SK-N-SH (cell line): Measurements from ENCODE around the gene CIAO2A. TPM values are rescaled to one million over a fixed set of nuclear protein-coding genes. Genes with fewer than 3 reads are reported as not detected.

ENCODE experiments used
- CTCF ChIA-PET: fragments of 300-600, 350-600 bp; formaldehyde crosslinking; extraction: SDS; loops from one replicate; lab custom pipeline; 2021; lab: Yijun Ruan, JAX
- POLR2A ChIA-PET: fragments of 350-600 bp; sonication (Branson Sonifier 250); formaldehyde crosslinking; extraction: SDS; loops from one replicate; lab custom pipeline; 2020; ENCODE audit warnings: antibody characterized with exemption, inconsistent platforms; lab: Yijun Ruan, JAX
- DNase-seq: peaks from one replicate; pipeline ENCODE4 v3.0.0; 2012
- H2AFZ ChIP-seq: fragments of 200-600 bp; sonication (generic); 2 replicates; pipeline ENCODE4 v1.8.1; 2016; ENCODE audit warnings: antibody characterized with exemption, mild to moderate bottlenecking, low read depth
- H3F3A ChIP-seq: fragments of 200-600 bp; sonication (generic); replicated peaks from 2 replicates; pipeline ENCODE3; 2016; ENCODE audit warnings: antibody characterized with exemption, mild to moderate bottlenecking; ENCODE audit not compliant: insufficient read depth
- H3K27ac ChIP-seq, 2 experiments: fragments of 200-500 bp in 1 of 2; fragments of 200-600 bp in 1 of 2; sonication (Bioruptor generic) in 1 of 2; sonication (generic), shearing (Covaris generic) in 1 of 2; 2 replicates each; pipeline versions ENCODE4 v1.5.1 to v1.6.1; 2014 to 2016; ENCODE audit warnings: low read depth in 2 of 2, inconsistent platforms in 1 of 2, low read length in 1 of 2, mild to moderate bottlenecking in 1 of 2, mixed read lengths in 1 of 2
- H3K27me3 ChIP-seq: fragments of 200-600 bp; sonication (generic), shearing (Covaris generic); 2 replicates; pipeline ENCODE4 v1.6.1; 2016; ENCODE audit warnings: mixed run types; ENCODE audit not compliant: insufficient read depth
- H3K36me3 ChIP-seq, 2 experiments: fragments of 200-500 bp in 1 of 2; fragments of 200-600 bp in 1 of 2; sonication (Bioruptor generic) in 1 of 2; sonication (generic) in 1 of 2; replicated peaks in 1 of 2; 2 replicates each; pipeline versions ENCODE3 to v1.5.1; 2014 to 2016; ENCODE audit warnings: low read length in 1 of 2, mild to moderate bottlenecking in 1 of 2; ENCODE audit not compliant: insufficient read depth in 2 of 2, control insufficient read depth in 1 of 2
- H3K4me1 ChIP-seq, 2 experiments: fragments of 200-500 bp in 1 of 2; fragments of 200-600 bp in 1 of 2; sonication (Bioruptor generic) in 1 of 2; sonication (generic), shearing (Covaris generic) in 1 of 2; 2 replicates each; pipeline versions ENCODE4 v1.5.1 to v1.6.1; 2014 to 2016; ENCODE audit warnings: low read depth in 1 of 2, low read length in 1 of 2, mixed run types in 1 of 2; ENCODE audit not compliant: insufficient read depth in 2 of 2, control insufficient read depth in 1 of 2
- H3K4me2 ChIP-seq: fragments of 200-600 bp; sonication (generic), shearing (Covaris generic); 2 replicates; pipeline ENCODE4 v1.6.1; 2017; ENCODE audit warnings: mixed run types
- H3K4me3 ChIP-seq, 2 experiments: fragments of 200-500 bp in 1 of 2; fragments of 200-600 bp in 1 of 2; sonication (Bioruptor generic) in 1 of 2; sonication (generic), shearing (Covaris generic) in 1 of 2; 2 replicates each; pipeline versions ENCODE4 v1.5.1 to v1.8.1; 2014 to 2016; ENCODE audit warnings: low read depth in 2 of 2, inconsistent platforms in 1 of 2, low read length in 1 of 2, mild to moderate bottlenecking in 1 of 2, mixed read lengths in 1 of 2, moderate library complexity in 1 of 2
- H3K79me2 ChIP-seq: fragments of 200-600 bp; sonication (generic); 2 replicates; pipeline ENCODE4 v1.8.1; 2017; ENCODE audit warnings: mild to moderate bottlenecking; ENCODE audit not compliant: insufficient read depth
- H3K9ac ChIP-seq: fragments of 200-600 bp; sonication (generic); 2 replicates; pipeline ENCODE4 v1.6.1; 2017; ENCODE audit warnings: mixed run types
- H3K9me2 ChIP-seq: fragments of 200-600 bp; sonication (generic); 2 replicates; pipeline ENCODE4 v1.6.1; 2017; ENCODE audit warnings: mixed run types
- H3K9me3 ChIP-seq: fragments of 200-600 bp; sonication (generic); 2 replicates; pipeline ENCODE4 v1.6.1; 2017; ENCODE audit warnings: mixed run types, mild to moderate bottlenecking, moderate library complexity
- H4K20me1 ChIP-seq: fragments of 200-600 bp; sonication (generic); 2 replicates; pipeline ENCODE4 v1.6.1; 2017; ENCODE audit warnings: mild to moderate bottlenecking, mixed run types; ENCODE audit not compliant: insufficient read depth
- FOXJ3 ChIP-seq: sonication (generic); formaldehyde crosslinking; IDR thresholded peaks from 2 replicates; pipeline ENCODE4 v1.5.1; 2020; ENCODE audit warnings: mild to moderate bottlenecking, missing genetic modification reagents
- GABPA ChIP-seq: IDR thresholded peaks from 2 replicates; pipeline ENCODE4 v1.4.0; 2012; ENCODE audit warnings: low read depth, mild to moderate bottlenecking
- JUND ChIP-seq: IDR thresholded peaks from 2 replicates; pipeline ENCODE4 v1.4.0; 2012
- MEF2A ChIP-seq: IDR thresholded peaks from 2 replicates; pipeline ENCODE4 v1.4.0; 2012; ENCODE audit warnings: low read depth, borderline replicate concordance
- NFIC ChIP-seq: IDR thresholded peaks from 2 replicates; pipeline ENCODE4 v1.4.0; 2012; ENCODE audit warnings: borderline replicate concordance
- NRF1 ChIP-seq: IDR thresholded peaks from 2 replicates; pipeline ENCODE4 v1.6.1; 2012; ENCODE audit warnings: low read depth, mild to moderate bottlenecking, low read length
- POLR2AphosphoS5 ChIP-seq: IDR thresholded peaks from 2 replicates; pipeline ENCODE4 v1.6.1; 2012; ENCODE audit warnings: low read depth, low read length
- RCOR1 ChIP-seq: fragments of 150-350 bp; IDR thresholded peaks from 2 replicates; pipeline ENCODE4 v1.6.1; 2017; ENCODE audit warnings: antibody characterized with exemption, low read length
- RFX5 ChIP-seq: IDR thresholded peaks from 2 replicates; pipeline ENCODE4 v1.6.1; 2012; ENCODE audit warnings: mild to moderate bottlenecking, improper control_type of control experiment, low read length
- TEAD4 ChIP-seq: IDR thresholded peaks from 2 replicates; pipeline ENCODE4 v1.4.0; 2012; ENCODE audit warnings: mild to moderate bottlenecking, borderline replicate concordance; ENCODE audit not compliant: insufficient read depth
- WGBS: methylation state at CpG from one replicate; pipeline ENCODE4 v1.1.6; 2017; ENCODE audit warnings: low lambda C conversion rate; 5-methylcytosine and 5-hydroxymethylcytosine counted together
- polyA plus RNA-seq, 3 experiments: library from polyadenylated mRNA; depleted of rRNA; stranded (reverse); fragments of >200 nt; gene quantifications; 2 replicates each; pipeline ENCODE4 v1.2.3, GENCODE V29; 2012
- TF ChIP-seq, protein P1 (sequence below): IDR thresholded peaks from 2 replicates; pipeline ENCODE4; 2012
- TF ChIP-seq, protein P2 (sequence below): IDR thresholded peaks from 2 replicates; pipeline ENCODE4 v1.6.1; 2012; ENCODE audit warnings: mild to moderate bottlenecking, low read depth, low read length, moderate library complexity
- TF ChIP-seq, protein P3 (sequence below): fragments of 200-600 bp; sonication (generic); IDR thresholded peaks from 2 replicates; pipeline ENCODE4 v1.6.1; 2017; ENCODE audit warnings: antibody characterized with exemption, mild to moderate bottlenecking, moderate library complexity
- TF ChIP-seq, protein P4 (sequence below): fragments of 150-350 bp; IDR thresholded peaks from 2 replicates; pipeline ENCODE4 v1.6.1; 2016; ENCODE audit warnings: mild to moderate bottlenecking, low read depth, low read length
- TF ChIP-seq, protein P5 (sequence below): IDR thresholded peaks from 2 replicates; pipeline ENCODE4 v1.4.0; 2012; ENCODE audit warnings: low read depth, borderline replicate concordance
- TF ChIP-seq, protein P6 (sequence below): IDR thresholded peaks from 2 replicates; pipeline ENCODE4 v1.4.0; 2012; ENCODE audit warnings: low read depth, borderline replicate concordance

CIAO2A gene
- polyA plus RNA-seq, 1 of the 3 experiments (the other 2 are of a cell fraction), result 65.3 TPM

DNA sequence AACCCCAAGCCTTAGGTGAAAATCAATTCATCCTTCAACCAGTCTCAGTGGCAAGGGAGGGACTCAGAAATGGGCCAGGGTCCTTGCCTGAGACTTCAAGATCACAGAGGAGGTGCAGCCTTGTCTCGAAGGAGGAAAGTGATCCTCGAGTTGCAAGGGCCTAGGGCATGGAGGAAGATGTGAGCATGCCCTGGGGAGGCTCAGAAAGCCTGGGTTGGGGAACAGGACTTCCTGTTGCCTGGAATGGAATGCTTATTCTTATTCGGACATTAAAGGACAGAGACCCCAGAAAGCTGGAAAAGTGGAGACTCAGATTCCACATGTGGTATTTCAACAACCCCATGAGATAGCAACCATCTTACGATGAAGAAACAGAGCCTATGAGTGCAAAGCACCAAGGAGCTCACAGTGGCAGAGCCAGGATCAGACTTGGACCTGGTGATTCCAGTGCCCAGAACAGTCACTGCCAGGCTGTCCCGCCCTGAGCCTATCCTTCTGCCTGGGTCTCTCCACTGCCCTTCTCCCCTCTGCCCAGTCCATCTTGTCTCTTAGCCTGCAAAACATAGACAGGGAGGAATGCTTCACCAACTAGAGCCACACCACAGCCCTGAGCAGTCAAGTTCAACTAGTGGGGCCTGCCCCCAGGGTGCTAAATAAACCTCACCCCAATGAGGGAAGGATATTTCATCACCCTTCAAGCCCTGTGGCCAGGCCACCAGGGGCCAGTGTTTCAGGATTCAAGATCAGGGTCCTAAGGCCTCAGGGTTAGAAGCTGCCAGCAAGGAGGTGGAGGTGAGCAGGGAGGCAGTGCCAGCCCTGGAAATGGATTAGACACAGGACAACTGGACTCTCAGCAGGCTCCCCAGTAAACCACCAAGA lies 69.2 kb downstream of the CIAO2A start:
- Histone ChIP-seq H3F3A (peaks cover 4% of the 10 kb centered on the region), H3K27ac (no peak overlapping the region), H3K9me2 (no peaks in the 10 kb centered on the region), H3K4me3 (no peak overlapping the region), H2AFZ (no peak overlapping the region), H3K36me3 (no peaks in the 10 kb centered on the region), H3K79me2 (no peaks in the 10 kb centered on the region), H3K4me2 (no peak overlapping the region), H4K20me1 (no peaks in the 10 kb centered on the region), H3K4me1 (no peaks in the 10 kb centered on the region; a peak in 1 of 4 replicates), H3K9ac (no peak overlapping the region), H3K9me3 (no peaks in the 10 kb centered on the region), H3K27me3 (no peaks in the 10 kb centered on the region)
- 56% methylated on average over 5 of the region's 5 CpGs for WGBS
- no peak for DNase-seq
- TF ChIP-seq FOXJ3 (CRISPR knock-in tag), result no peak
- TF ChIP-seq NFIC, result no peak
- TF ChIP-seq, protein P1, sequence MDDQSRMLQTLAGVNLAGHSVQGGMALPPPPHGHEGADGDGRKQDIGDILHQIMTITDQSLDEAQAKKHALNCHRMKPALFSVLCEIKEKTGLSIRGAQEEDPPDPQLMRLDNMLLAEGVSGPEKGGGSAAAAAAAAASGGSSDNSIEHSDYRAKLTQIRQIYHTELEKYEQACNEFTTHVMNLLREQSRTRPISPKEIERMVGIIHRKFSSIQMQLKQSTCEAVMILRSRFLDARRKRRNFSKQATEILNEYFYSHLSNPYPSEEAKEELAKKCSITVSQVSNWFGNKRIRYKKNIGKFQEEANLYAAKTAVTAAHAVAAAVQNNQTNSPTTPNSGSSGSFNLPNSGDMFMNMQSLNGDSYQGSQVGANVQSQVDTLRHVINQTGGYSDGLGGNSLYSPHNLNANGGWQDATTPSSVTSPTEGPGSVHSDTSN, result no peak
- TF ChIP-seq RCOR1, result no peak
- TF ChIP-seq, protein P2, sequence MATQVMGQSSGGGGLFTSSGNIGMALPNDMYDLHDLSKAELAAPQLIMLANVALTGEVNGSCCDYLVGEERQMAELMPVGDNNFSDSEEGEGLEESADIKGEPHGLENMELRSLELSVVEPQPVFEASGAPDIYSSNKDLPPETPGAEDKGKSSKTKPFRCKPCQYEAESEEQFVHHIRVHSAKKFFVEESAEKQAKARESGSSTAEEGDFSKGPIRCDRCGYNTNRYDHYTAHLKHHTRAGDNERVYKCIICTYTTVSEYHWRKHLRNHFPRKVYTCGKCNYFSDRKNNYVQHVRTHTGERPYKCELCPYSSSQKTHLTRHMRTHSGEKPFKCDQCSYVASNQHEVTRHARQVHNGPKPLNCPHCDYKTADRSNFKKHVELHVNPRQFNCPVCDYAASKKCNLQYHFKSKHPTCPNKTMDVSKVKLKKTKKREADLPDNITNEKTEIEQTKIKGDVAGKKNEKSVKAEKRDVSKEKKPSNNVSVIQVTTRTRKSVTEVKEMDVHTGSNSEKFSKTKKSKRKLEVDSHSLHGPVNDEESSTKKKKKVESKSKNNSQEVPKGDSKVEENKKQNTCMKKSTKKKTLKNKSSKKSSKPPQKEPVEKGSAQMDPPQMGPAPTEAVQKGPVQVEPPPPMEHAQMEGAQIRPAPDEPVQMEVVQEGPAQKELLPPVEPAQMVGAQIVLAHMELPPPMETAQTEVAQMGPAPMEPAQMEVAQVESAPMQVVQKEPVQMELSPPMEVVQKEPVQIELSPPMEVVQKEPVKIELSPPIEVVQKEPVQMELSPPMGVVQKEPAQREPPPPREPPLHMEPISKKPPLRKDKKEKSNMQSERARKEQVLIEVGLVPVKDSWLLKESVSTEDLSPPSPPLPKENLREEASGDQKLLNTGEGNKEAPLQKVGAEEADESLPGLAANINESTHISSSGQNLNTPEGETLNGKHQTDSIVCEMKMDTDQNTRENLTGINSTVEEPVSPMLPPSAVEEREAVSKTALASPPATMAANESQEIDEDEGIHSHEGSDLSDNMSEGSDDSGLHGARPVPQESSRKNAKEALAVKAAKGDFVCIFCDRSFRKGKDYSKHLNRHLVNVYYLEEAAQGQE, result no peak
- no peak for TF ChIP-seq POLR2AphosphoS5
- TF ChIP-seq, protein P3, sequence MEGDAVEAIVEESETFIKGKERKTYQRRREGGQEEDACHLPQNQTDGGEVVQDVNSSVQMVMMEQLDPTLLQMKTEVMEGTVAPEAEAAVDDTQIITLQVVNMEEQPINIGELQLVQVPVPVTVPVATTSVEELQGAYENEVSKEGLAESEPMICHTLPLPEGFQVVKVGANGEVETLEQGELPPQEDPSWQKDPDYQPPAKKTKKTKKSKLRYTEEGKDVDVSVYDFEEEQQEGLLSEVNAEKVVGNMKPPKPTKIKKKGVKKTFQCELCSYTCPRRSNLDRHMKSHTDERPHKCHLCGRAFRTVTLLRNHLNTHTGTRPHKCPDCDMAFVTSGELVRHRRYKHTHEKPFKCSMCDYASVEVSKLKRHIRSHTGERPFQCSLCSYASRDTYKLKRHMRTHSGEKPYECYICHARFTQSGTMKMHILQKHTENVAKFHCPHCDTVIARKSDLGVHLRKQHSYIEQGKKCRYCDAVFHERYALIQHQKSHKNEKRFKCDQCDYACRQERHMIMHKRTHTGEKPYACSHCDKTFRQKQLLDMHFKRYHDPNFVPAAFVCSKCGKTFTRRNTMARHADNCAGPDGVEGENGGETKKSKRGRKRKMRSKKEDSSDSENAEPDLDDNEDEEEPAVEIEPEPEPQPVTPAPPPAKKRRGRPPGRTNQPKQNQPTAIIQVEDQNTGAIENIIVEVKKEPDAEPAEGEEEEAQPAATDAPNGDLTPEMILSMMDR, result no peak
- TF ChIP-seq GABPA, result no peak
- TF ChIP-seq, protein P4, sequence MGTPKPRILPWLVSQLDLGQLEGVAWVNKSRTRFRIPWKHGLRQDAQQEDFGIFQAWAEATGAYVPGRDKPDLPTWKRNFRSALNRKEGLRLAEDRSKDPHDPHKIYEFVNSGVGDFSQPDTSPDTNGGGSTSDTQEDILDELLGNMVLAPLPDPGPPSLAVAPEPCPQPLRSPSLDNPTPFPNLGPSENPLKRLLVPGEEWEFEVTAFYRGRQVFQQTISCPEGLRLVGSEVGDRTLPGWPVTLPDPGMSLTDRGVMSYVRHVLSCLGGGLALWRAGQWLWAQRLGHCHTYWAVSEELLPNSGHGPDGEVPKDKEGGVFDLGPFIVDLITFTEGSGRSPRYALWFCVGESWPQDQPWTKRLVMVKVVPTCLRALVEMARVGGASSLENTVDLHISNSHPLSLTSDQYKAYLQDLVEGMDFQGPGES, result no peak
- no peak for TF ChIP-seq NRF1
- no peak for TF ChIP-seq TEAD4
- no peak for TF ChIP-seq RFX5
- no peak for TF ChIP-seq JUND
- TF ChIP-seq, protein P5, sequence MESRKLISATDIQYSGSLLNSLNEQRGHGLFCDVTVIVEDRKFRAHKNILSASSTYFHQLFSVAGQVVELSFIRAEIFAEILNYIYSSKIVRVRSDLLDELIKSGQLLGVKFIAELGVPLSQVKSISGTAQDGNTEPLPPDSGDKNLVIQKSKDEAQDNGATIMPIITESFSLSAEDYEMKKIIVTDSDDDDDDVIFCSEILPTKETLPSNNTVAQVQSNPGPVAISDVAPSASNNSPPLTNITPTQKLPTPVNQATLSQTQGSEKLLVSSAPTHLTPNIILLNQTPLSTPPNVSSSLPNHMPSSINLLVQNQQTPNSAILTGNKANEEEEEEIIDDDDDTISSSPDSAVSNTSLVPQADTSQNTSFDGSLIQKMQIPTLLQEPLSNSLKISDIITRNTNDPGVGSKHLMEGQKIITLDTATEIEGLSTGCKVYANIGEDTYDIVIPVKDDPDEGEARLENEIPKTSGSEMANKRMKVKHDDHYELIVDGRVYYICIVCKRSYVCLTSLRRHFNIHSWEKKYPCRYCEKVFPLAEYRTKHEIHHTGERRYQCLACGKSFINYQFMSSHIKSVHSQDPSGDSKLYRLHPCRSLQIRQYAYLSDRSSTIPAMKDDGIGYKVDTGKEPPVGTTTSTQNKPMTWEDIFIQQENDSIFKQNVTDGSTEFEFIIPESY, result no peak
- TF ChIP-seq, protein P6, sequence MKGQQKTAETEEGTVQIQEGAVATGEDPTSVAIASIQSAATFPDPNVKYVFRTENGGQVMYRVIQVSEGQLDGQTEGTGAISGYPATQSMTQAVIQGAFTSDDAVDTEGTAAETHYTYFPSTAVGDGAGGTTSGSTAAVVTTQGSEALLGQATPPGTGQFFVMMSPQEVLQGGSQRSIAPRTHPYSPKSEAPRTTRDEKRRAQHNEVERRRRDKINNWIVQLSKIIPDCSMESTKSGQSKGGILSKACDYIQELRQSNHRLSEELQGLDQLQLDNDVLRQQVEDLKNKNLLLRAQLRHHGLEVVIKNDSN, result no peak
- TF ChIP-seq MEF2A, result no peak
- ChIA-PET POLR2A (no interaction called here), CTCF (interaction anchor here (1.2 to 1.3 kb wide), 2 partner anchors 11 to 79 kb away, joined by 3 to 4 read pairs; no protein-coding TSS in a partner anchor)
